ENCODE results near the gene KDM1B.
A peak's percentile ranks its signal among the peaks of the same experiment; 100 is the strongest.

Gene KDM1B

DNA sequence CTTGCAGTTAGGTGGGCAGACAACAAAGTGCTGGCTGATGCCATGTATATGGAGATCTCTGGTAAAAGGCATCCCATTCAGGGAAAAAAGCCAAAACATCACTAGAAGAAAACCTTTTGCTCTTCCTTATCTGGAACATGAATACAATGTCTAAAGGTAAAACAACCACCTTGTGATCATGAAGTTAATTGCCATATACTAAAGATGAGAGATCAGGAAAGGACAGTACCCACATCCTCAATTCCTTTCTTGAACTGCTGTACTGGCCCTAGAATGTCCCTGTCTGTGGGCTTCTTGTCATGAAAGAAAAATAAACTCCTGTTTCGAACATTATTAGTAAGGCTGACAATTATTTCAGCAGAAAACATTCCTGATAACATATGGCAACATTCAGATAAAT is 89.9 kb downstream of the KDM1B start:
- Histone ChIP-seq H3K4me1 (ENCODE audit: insufficient read depth, poor library complexity, severe bottlenecking) (peaks cover 32% of the 10 kb centered on the region), H3K27me3 (ENCODE audit: insufficient read depth, poor library complexity, severe bottlenecking) (no peaks in the 10 kb centered on the region), H3K36me3 (ENCODE audit: low read depth) (peaks cover 100% of the 10 kb centered on the region), H3K27ac (ENCODE audit: poor library complexity, severe bottlenecking) (peak overlapping the region; percentile 8), H3K4me3 (ENCODE audit: severe bottlenecking) (no peak overlapping the region), H3K9me3 (ENCODE audit: severe bottlenecking) (no peaks in the 10 kb centered on the region)
- ATAC-seq (ENCODE audit: low read depth) (no peak), DNase-seq (ENCODE audit: low spot score) (no peak)
- TF ChIP-seq CTCF (IDR thresholded peaks at IDR 0.05; ENCODE audit: poor library complexity, severe bottlenecking) = no peak

GRCh38 chr6:18245642-18246041 is 90.4 kb downstream of the KDM1B start:
- DNase-seq (ENCODE audit: low spot score) = no peak
- H3K36me3 ChIP-seq (ENCODE audit: low read depth) = peaks cover 96% of the 10 kb centered on the region
- no peak overlapping the region for H3K4me3 ChIP-seq (ENCODE audit: severe bottlenecking)
- no peaks in the 10 kb centered on the region for H3K9me3 ChIP-seq (ENCODE audit: severe bottlenecking)
- no peak for ATAC-seq (ENCODE audit: low read depth)
- H3K27me3 ChIP-seq (ENCODE audit: insufficient read depth, poor library complexity, severe bottlenecking) = no peaks in the 10 kb centered on the region
- no peak for TF ChIP-seq CTCF (IDR thresholded peaks at IDR 0.05; ENCODE audit: poor library complexity, severe bottlenecking)
- H3K4me1 ChIP-seq (ENCODE audit: insufficient read depth, poor library complexity, severe bottlenecking) = peaks cover 32% of the 10 kb centered on the region
- no peak overlapping the region for H3K27ac ChIP-seq (ENCODE audit: poor library complexity, severe bottlenecking)

DNA sequence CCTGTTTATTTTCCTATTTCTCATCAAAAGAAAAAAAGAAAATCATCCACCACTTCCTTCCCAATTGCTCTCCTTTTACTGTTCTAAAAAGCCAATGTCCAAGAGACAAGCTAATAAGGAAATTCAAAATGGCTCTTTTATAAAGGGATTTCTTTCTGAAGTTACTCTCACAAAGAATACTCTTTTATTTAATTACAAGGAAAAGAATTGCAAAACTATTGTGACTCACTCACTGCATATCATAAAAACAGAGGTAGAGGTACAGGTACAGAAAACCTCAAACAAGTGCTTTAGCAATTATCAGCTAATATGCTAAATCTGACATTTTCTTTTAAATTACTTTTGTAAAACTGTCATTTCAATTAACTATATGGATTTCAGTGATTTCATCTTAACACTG is 91.0 kb downstream of the KDM1B start:
- Histone ChIP-seq H3K27me3 (ENCODE audit: insufficient read depth, poor library complexity, severe bottlenecking) (no peaks in the 10 kb centered on the region), H3K9me3 (ENCODE audit: severe bottlenecking) (no peaks in the 10 kb centered on the region), H3K4me3 (ENCODE audit: severe bottlenecking) (no peak overlapping the region), H3K36me3 (ENCODE audit: low read depth) (peaks cover 96% of the 10 kb centered on the region), H3K4me1 (ENCODE audit: insufficient read depth, poor library complexity, severe bottlenecking) (peaks cover 32% of the 10 kb centered on the region), H3K27ac (ENCODE audit: poor library complexity, severe bottlenecking) (no peak overlapping the region)
- DNase-seq (ENCODE audit: low spot score) (no peak), ATAC-seq (ENCODE audit: low read depth) (no peak)
- no peak for TF ChIP-seq CTCF (IDR thresholded peaks at IDR 0.05; ENCODE audit: poor library complexity, severe bottlenecking)

GRCh38 chr6:18247002-18247401 is 91.8 kb downstream of the KDM1B start:
- no peak for TF ChIP-seq CTCF (IDR thresholded peaks at IDR 0.05; ENCODE audit: poor library complexity, severe bottlenecking)
- H3K4me1 ChIP-seq (ENCODE audit: insufficient read depth, poor library complexity, severe bottlenecking) = peaks cover 24% of the 10 kb centered on the region
- no peaks in the 10 kb centered on the region for H3K9me3 ChIP-seq (ENCODE audit: severe bottlenecking)
- H3K36me3 ChIP-seq (ENCODE audit: low read depth) = peaks cover 96% of the 10 kb centered on the region
- H3K27ac ChIP-seq (ENCODE audit: poor library complexity, severe bottlenecking) = no peak overlapping the region
- ATAC-seq (ENCODE audit: low read depth) (no peak), DNase-seq (ENCODE audit: low spot score) (no peak)
- H3K27me3 ChIP-seq (ENCODE audit: insufficient read depth, poor library complexity, severe bottlenecking) = no peaks in the 10 kb centered on the region
- H3K4me3 ChIP-seq (ENCODE audit: severe bottlenecking) = no peak overlapping the region

DNA sequence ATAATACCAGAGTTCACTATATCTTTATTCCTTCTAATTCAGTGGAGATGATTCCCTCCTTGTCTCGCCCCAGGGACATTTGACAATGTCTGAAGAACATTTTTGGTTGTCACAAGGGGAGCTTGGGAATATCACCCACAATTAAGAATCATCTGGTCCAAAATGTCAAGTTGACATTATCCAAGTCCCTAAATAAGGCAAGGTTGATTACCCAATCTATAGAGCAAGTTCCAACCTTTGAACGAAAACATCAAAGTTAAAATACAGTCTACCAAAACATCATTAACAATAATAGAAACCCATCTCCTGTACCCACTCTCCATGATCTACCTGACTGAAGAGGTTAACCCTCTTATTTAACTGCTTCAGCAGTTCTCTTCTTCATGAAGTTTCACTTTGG is 93.5 kb downstream of the KDM1B start:
- H3K4me1 ChIP-seq (ENCODE audit: insufficient read depth, poor library complexity, severe bottlenecking) = peaks cover 13% of the 10 kb centered on the region
- TF ChIP-seq CTCF (IDR thresholded peaks at IDR 0.05; ENCODE audit: poor library complexity, severe bottlenecking) = no peak
- H3K36me3 ChIP-seq (ENCODE audit: low read depth) = peaks cover 95% of the 10 kb centered on the region
- H3K27ac ChIP-seq (ENCODE audit: poor library complexity, severe bottlenecking) = no peak overlapping the region
- no peaks in the 10 kb centered on the region for H3K9me3 ChIP-seq (ENCODE audit: severe bottlenecking)
- no peak overlapping the region for H3K4me3 ChIP-seq (ENCODE audit: severe bottlenecking)
- ATAC-seq (ENCODE audit: low read depth) (no peak), DNase-seq (ENCODE audit: low spot score) (no peak)
- H3K27me3 ChIP-seq (ENCODE audit: insufficient read depth, poor library complexity, severe bottlenecking) = no peaks in the 10 kb centered on the region

Data from RWPE2 (cell line).